Uterus (tissue), 2 donors: ENCODE results near the gene SUGP2.

ENCODE experiments used
- CTCF ChIP-seq, 4 experiments: fragments of 200-600 bp in 2 of 4; fragments of 450-650 bp in 2 of 4; sonication (generic) in 2 of 4; IDR thresholded peaks; one replicate each; pipeline ENCODE4 v1.5.1; 2016 to 2019; ENCODE audit warnings: antibody characterized with exemption in 4 of 4, mild to moderate bottlenecking in 2 of 4, moderate library complexity in 1 of 4
- POLR2A ChIP-seq, 2 donors: fragments of 450-650 bp; IDR thresholded peaks; one replicate each; pipeline ENCODE4 v1.6.1; 2016; ENCODE audit warnings: antibody characterized with exemption in 2 of 2, mild to moderate bottlenecking in 1 of 2, moderate library complexity in 1 of 2

DNA sequence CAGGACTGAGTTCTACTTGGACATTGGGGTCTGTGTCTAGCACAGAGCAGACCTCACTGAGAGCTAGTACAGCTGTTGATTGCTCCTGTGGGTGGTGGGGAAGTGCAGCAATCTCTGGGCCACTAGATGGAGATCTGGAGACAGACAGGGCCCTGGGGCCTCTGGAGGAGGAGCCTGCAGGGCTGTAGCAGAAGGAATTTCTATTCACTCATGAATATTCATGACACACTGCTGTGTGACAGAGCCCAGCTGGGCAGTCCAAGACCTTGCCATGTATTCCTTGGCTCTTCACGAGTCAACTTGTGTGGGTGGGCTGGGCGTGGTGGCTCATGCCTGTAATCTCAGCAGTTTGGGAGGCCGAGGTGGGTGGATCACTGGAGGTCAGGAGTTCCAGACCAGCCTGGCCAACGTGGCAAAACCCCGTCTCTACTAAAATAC, 37.5 kb downstream of the SUGP2 start:
- TF ChIP-seq CTCF (IDR thresholded peaks at IDR 0.05) = no peak
- no peak for TF ChIP-seq POLR2A (IDR thresholded peaks at IDR 0.05)
